Measurements from ENCODE around the gene TBC1D1.

DNA sequence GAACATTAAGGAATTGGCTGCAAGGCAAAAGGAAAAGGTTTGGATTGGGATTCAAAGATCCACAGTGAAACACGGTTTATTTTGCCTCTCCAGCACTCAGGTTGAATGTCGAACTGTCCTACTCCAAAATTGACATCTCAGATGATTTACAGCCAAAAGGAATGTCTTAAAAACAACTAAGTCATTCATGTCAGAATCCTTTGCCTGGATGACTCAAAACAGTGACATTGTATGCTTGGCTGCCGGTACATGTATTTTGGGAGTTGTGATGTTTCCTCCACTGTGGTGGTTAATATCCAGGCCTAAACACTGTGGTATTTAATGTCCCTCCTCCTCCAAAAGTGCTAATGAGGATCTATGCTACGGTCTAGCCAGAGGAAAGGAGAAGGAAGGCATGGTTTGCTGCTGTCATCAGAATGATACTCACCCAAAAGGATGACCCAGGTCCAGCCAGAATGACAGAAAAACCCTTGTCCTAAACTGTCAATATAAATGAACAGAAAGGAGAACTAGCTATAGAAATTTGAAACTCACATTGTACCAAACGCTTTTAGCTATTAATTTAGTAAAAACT, 43.5 kb upstream of the TBC1D1 start:
- TF ChIP-seq, protein P1, sequence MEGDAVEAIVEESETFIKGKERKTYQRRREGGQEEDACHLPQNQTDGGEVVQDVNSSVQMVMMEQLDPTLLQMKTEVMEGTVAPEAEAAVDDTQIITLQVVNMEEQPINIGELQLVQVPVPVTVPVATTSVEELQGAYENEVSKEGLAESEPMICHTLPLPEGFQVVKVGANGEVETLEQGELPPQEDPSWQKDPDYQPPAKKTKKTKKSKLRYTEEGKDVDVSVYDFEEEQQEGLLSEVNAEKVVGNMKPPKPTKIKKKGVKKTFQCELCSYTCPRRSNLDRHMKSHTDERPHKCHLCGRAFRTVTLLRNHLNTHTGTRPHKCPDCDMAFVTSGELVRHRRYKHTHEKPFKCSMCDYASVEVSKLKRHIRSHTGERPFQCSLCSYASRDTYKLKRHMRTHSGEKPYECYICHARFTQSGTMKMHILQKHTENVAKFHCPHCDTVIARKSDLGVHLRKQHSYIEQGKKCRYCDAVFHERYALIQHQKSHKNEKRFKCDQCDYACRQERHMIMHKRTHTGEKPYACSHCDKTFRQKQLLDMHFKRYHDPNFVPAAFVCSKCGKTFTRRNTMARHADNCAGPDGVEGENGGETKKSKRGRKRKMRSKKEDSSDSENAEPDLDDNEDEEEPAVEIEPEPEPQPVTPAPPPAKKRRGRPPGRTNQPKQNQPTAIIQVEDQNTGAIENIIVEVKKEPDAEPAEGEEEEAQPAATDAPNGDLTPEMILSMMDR (optimal IDR thresholded peaks at IDR 0.05 in 1 of 3, IDR thresholded peaks at IDR 0.05 in 1 of 3, conservative IDR thresholded peaks at IDR 0.05 in 1 of 3; ENCODE audit: extremely low read depth in 1 of 3, insufficient read depth in 2 of 3, low read length in 3 of 3) = no peak
- no peak for TF ChIP-seq EZH2 (IDR thresholded peaks at IDR 0.05; ENCODE audit: low read length)

Measured in keratinocyte (primary cell).